Measurements from ENCODE around the gene SCFD1.

DNA sequence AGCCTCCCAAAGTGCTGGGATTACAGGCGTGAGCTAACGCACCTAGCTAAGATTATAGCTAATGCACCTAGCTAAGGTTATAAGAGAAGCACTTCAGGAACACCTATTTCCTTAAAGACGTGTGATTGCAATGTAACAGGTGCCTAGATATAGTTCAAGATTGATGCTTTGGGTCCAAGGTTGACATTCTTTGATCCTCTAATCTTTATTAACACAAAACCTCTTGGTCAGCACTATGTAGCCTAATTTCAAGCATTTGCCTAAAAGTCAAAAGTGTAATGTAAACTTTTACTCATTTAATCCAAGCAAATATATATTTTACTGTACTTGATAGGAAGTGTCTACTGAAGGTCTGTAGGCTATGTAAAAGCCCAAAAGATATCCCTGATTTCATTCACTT is 36.5 kb downstream of the SCFD1 start:
- TF ChIP-seq, protein P1, sequence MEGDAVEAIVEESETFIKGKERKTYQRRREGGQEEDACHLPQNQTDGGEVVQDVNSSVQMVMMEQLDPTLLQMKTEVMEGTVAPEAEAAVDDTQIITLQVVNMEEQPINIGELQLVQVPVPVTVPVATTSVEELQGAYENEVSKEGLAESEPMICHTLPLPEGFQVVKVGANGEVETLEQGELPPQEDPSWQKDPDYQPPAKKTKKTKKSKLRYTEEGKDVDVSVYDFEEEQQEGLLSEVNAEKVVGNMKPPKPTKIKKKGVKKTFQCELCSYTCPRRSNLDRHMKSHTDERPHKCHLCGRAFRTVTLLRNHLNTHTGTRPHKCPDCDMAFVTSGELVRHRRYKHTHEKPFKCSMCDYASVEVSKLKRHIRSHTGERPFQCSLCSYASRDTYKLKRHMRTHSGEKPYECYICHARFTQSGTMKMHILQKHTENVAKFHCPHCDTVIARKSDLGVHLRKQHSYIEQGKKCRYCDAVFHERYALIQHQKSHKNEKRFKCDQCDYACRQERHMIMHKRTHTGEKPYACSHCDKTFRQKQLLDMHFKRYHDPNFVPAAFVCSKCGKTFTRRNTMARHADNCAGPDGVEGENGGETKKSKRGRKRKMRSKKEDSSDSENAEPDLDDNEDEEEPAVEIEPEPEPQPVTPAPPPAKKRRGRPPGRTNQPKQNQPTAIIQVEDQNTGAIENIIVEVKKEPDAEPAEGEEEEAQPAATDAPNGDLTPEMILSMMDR (conservative IDR thresholded peaks at IDR 0.05; ENCODE audit: low read length) = no peak
- TF ChIP-seq EZH2phosphoT487 (IDR thresholded peaks at IDR 0.05; ENCODE audit: borderline replicate concordance, low read depth, low read length) = no peak
